Ureter (tissue), 1 donor: ENCODE results near the gene SAT2. TPM values are rescaled to one million over a fixed set of nuclear protein-coding genes. Genes with fewer than 3 reads are reported as not detected.

ENCODE experiments used
- total RNA-seq: library from RNA; stranded (reverse); gene quantifications from one replicate; pipeline ENCODE4 v1.2.4, GENCODE V29; 2023
- donor health status: DM: yes; HTN: yes; CAD: no.

The SAT2 gene
- total RNA-seq, 1 donor from 2014 or later: 57.1 TPM

Other genes with a start within 250 kb of the SAT2 start
- 12.3 TPM for gene TNK1, start 246.7 kb downstream of the SAT2 start, total RNA-seq
- 43.0 TPM for gene PLSCR3, start 233.3 kb downstream of the SAT2 start, total RNA-seq
- 115 TPM for gene TMEM256, start 223.7 kb downstream of the SAT2 start, total RNA-seq
- 22.3 TPM for gene NLGN2, start 220.0 kb downstream of the SAT2 start, total RNA-seq
- gene SPEM1, start 207.5 kb downstream of the SAT2 start, total RNA-seq: not detected
- not detected for gene SPEM2, start 202.2 kb downstream of the SAT2 start, total RNA-seq
- not detected for gene SPEM3, start 199.0 kb downstream of the SAT2 start, total RNA-seq
- gene TMEM102, start 192.4 kb downstream of the SAT2 start, total RNA-seq: 8.1 TPM
- 3.5 TPM for gene FGF11, start 188.3 kb downstream of the SAT2 start, total RNA-seq
- 6.8 TPM for gene CHRNB1, start 182.8 kb downstream of the SAT2 start, total RNA-seq
- gene ZBTB4, start 148.2 kb downstream of the SAT2 start, total RNA-seq: 65.5 TPM
- gene SLC35G6, start 146.4 kb downstream of the SAT2 start, total RNA-seq: not detected
- gene POLR2A, start 143.5 kb downstream of the SAT2 start, total RNA-seq: 151 TPM
- 30.6 TPM for gene TNFSF12, start 78.8 kb downstream of the SAT2 start, total RNA-seq
- 23.0 TPM for gene TNFSF13, start 69.1 kb downstream of the SAT2 start, total RNA-seq
- 43.9 TPM for gene SENP3, start 65.9 kb downstream of the SAT2 start, total RNA-seq
- 61.0 TPM for gene CD68, start 48.2 kb downstream of the SAT2 start, total RNA-seq
- gene MPDU1, start 44.0 kb downstream of the SAT2 start, total RNA-seq: 68.1 TPM
- 8.0 TPM for gene SOX15, start 37.7 kb downstream of the SAT2 start, total RNA-seq
- gene FXR2, start 12.9 kb downstream of the SAT2 start, total RNA-seq: 30.6 TPM
- not detected for gene SHBG, start 2.3 kb upstream of the SAT2 start, total RNA-seq
- gene ATP1B2, start 23.1 kb upstream of the SAT2 start, total RNA-seq: 10.0 TPM
- gene TP53, start 59.7 kb upstream of the SAT2 start, total RNA-seq: 131 TPM
- 6.5 TPM for gene WRAP53, start 60.7 kb upstream of the SAT2 start, total RNA-seq
- 2.3 TPM for gene EFNB3, start 77.4 kb upstream of the SAT2 start, total RNA-seq
- 1.5 TPM for gene DNAH2, start 89.9 kb upstream of the SAT2 start, total RNA-seq
- 31.8 TPM for gene KDM6B, start 206.4 kb upstream of the SAT2 start, total RNA-seq
- gene TMEM88, start 227.2 kb upstream of the SAT2 start, total RNA-seq: 9.9 TPM
- 98.6 TPM for gene NAA38, start 229.7 kb upstream of the SAT2 start, total RNA-seq
- 15.7 TPM for gene CYB5D1, start 230.2 kb upstream of the SAT2 start, total RNA-seq